HCT116 (cell line): ENCODE results near the gene SVIL. TPM values are rescaled to one million over a fixed set of nuclear protein-coding genes. Genes with fewer than 3 reads are reported as not detected.

Experiments
- ATAC-seq: fragments of 200-7000 bp; cut with Tn5 transposase; 2 replicates; pipeline ENCODE4 v1.9.1; 2020; ENCODE audit warnings: mild to moderate bottlenecking, moderate library complexity
- BruUV-seq: library from RNA; stranded (reverse); fragments of 400-500 nt; replicated peaks from 2 replicates; lab custom pipeline; 2021; lab: Mats Ljungman, UMichigan
- CTCF ChIA-PET: fragments of 300-600 bp; sonication (Branson Sonifier 250); formaldehyde crosslinking; loops from one replicate; lab custom pipeline; 2021; ENCODE audit warnings: antibody characterized with exemption; lab: Charles Lee
- POLR2A ChIA-PET: fragments of 300-600, 350-600 bp; sonication (Branson Sonifier 250); formaldehyde crosslinking; loops from one replicate; lab custom pipeline; 2021; ENCODE audit warnings: antibody characterized with exemption; lab: Charles Lee
- RAD21 ChIA-PET, 2 experiments: fragments of 300-600 bp; sonication (Branson Sonifier 250); formaldehyde crosslinking; loops; one replicate each; lab custom pipeline; 2023; ENCODE audit warnings: low total read pairs in 2 of 2; ENCODE audit not compliant: uncharacterized antibody in 2 of 2, unreplicated experiment in 2 of 2, low non-redundant PET in 1 of 2; lab: Charles Lee
- DNase-seq: peaks from one replicate; pipeline ENCODE4 v3.0.0-alpha.2; 2010; ENCODE audit warnings: low read depth, low spot score
- H2AFZ ChIP-seq: fragments of 200-600 bp; shearing (Covaris generic), sonication (generic); 2 replicates; pipeline ENCODE4 v1.6.1; 2017; ENCODE audit warnings: low read depth, mixed run types, mixed read lengths, antibody characterized with exemption, low read length; ENCODE audit not compliant: poor library complexity, severe bottlenecking
- H3K27ac ChIP-seq: 2 replicates; pipeline ENCODE4 v1.5.1; 2012; ENCODE audit warnings: low read depth, low read length
- H3K27me3 ChIP-seq: fragments of 200-600 bp; sonication (generic); 2 replicates; pipeline ENCODE4 v1.6.1; 2016; ENCODE audit warnings: mixed run types, low read length, mixed read lengths; ENCODE audit not compliant: insufficient read depth
- H3K36me3 ChIP-seq, 2 experiments: fragments of 200-500 bp in 1 of 2; fragments of 200-600 bp in 1 of 2; sonication (Bioruptor generic) in 1 of 2; sonication (generic) in 1 of 2; 2 replicates each; pipeline versions ENCODE4 v1.5.1 to v1.6.1; 2014 to 2016; ENCODE audit warnings: low read length in 2 of 2, inconsistent platforms in 1 of 2, mixed read lengths in 1 of 2, mixed run types in 1 of 2; ENCODE audit not compliant: insufficient read depth in 2 of 2, control insufficient read depth in 1 of 2
- H3K4me1 ChIP-seq, 2 experiments: fragments of 200-600 bp in 1 of 2; sonication (generic) in 1 of 2; 2 replicates each; pipeline versions ENCODE4 v1.5.1 to v1.6.1; 2012 to 2017; ENCODE audit warnings: low read length in 2 of 2, inconsistent platforms in 1 of 2, mild to moderate bottlenecking in 1 of 2, mixed read lengths in 1 of 2, mixed run types in 1 of 2, moderate library complexity in 1 of 2; ENCODE audit not compliant: insufficient read depth in 2 of 2, control insufficient read depth in 1 of 2
- H3K4me2 ChIP-seq: fragments of 200-600 bp; sonication (generic); 2 replicates; pipeline ENCODE4 v1.6.1; 2017; ENCODE audit warnings: mixed run types, low read length, mixed read lengths
- H3K4me3 ChIP-seq, 2 experiments: fragments of 200-600 bp in 1 of 2; sonication (generic) in 1 of 2; replicated peaks in 1 of 2; 2 replicates each; pipeline ENCODE4 v1.5.1; 2011 to 2016; ENCODE audit warnings: low read length in 2 of 2, control low read depth in 1 of 2, low read depth in 1 of 2, mild to moderate bottlenecking in 1 of 2, mixed read lengths in 1 of 2, mixed run types in 1 of 2
- H3K79me2 ChIP-seq: fragments of 200-600 bp; sonication (generic); 2 replicates; pipeline ENCODE4 v1.6.1; 2017; ENCODE audit warnings: mild to moderate bottlenecking, mixed run types, low read length, moderate library complexity, mixed read lengths; ENCODE audit not compliant: insufficient read depth
- H3K9ac ChIP-seq: fragments of 200-600 bp; sonication (generic); 2 replicates; pipeline ENCODE4 v1.6.1; 2016; ENCODE audit warnings: low read length, mixed read lengths
- H3K9me2 ChIP-seq: fragments of 200-600 bp; sonication (generic), shearing (Covaris generic); 2 replicates; pipeline ENCODE4 v1.6.1; 2017; ENCODE audit warnings: mixed run types, mild to moderate bottlenecking, moderate library complexity; ENCODE audit not compliant: insufficient read depth
- H3K9me3 ChIP-seq, 2 experiments: fragments of 200-500 bp in 1 of 2; fragments of 200-600 bp in 1 of 2; sonication (Bioruptor generic) in 1 of 2; sonication (generic) in 1 of 2; 2 replicates each; pipeline ENCODE4 v1.6.1; 2014 to 2017; ENCODE audit warnings: low read length in 2 of 2, mixed read lengths in 2 of 2, inconsistent platforms in 1 of 2, low read depth in 1 of 2, mild to moderate bottlenecking in 1 of 2, mixed run types in 1 of 2, moderate library complexity in 1 of 2; ENCODE audit not compliant: control insufficient read depth in 1 of 2, insufficient read depth in 1 of 2
- H4K20me1 ChIP-seq: fragments of 200-600 bp; sonication (generic), shearing (Covaris generic); 2 replicates; pipeline ENCODE4 v1.6.1; 2017; ENCODE audit warnings: mixed run types, mild to moderate bottlenecking, moderate library complexity; ENCODE audit not compliant: insufficient read depth
- ELF1 ChIP-seq: IDR thresholded peaks from 2 replicates; pipeline ENCODE4 v1.6.1; 2012; ENCODE audit warnings: low read depth, borderline replicate concordance
- EZH2 ChIP-seq: fragments of 200-600 bp; sonication (generic); IDR thresholded peaks from 2 replicates; pipeline ENCODE4 v1.6.1; 2017; ENCODE audit warnings: antibody characterized with exemption, mixed run types
- REST ChIP-seq: IDR thresholded peaks from 2 replicates; pipeline ENCODE4 v1.6.1; 2012; ENCODE audit warnings: low read depth
- SP1 ChIP-seq: IDR thresholded peaks from 2 replicates; pipeline ENCODE4 v1.6.1; 2012; ENCODE audit warnings: low read depth
- TCF7L2 ChIP-seq: IDR thresholded peaks from 2 replicates; pipeline ENCODE4 v1.7.0; 2011; ENCODE audit warnings: borderline replicate concordance, inconsistent platforms; ENCODE audit not compliant: insufficient read depth, insufficient read length; ENCODE audit errors: extremely low read depth
- YY1 ChIP-seq: IDR thresholded peaks from 2 replicates; pipeline ENCODE4 v1.6.1; 2011; ENCODE audit warnings: low read length, low read depth, moderate library complexity, mild to moderate bottlenecking; ENCODE audit not compliant: insufficient replicate concordance; ENCODE audit errors: extremely low read depth
- intact Hi-C: fragments of 100-400 bp; cut with micrococcal nuclease; formaldehyde crosslinking; loops from 2 replicates; pipeline ENCODE4 v1.10.0; 2022
- total RNA-seq: library from RNA; stranded (reverse); gene quantifications from one replicate; pipeline ENCODE4 v1.2.1, GENCODE V29; 2021; ENCODE audit not compliant: unreplicated experiment

SVIL gene
- total RNA-seq, 1 experiment from 2014 or later, result 27.0 TPM

- no peak overlapping the region for H3K27ac ChIP-seq
- H3K9me2 ChIP-seq, result no peaks in the 10 kb centered on the region
- H3K36me3 ChIP-seq, result no peaks in the 10 kb centered on the region; a peak in 2 of 4 replicates
- ChIA-PET POLR2A (no interaction called here), CTCF (no interaction called here), RAD21 (no interaction called here)
- H4K20me1 ChIP-seq, result no peaks in the 10 kb centered on the region
- no peaks in the 10 kb centered on the region for H3K4me1 ChIP-seq
- BruUV-seq, result no TSS peak
- ATAC-seq, result no peak
- TF ChIP-seq ELF1 (no peak), SP1 (no peak)
- no peaks in the 10 kb centered on the region for H3K79me2 ChIP-seq
- no peak overlapping the region for H3K4me2 ChIP-seq
- intact Hi-C loops, result no loop called here
- no peaks in the 10 kb centered on the region for H3K27me3 ChIP-seq
- no peak for DNase-seq
- no peak overlapping the region for H3K9ac ChIP-seq
- H2AFZ ChIP-seq, result no peak overlapping the region
- H3K9me3 ChIP-seq, result no peaks in the 10 kb centered on the region
- H3K4me3 ChIP-seq, result no peak overlapping the region
Measured at GRCh38 chr10:29479081-29479925, 155.5 kb downstream of the SVIL start.

GRCh38 chr10:29473406-29474100, 161.2 kb downstream of the SVIL start:
- BruUV-seq, result no TSS peak
- no peak for TF ChIP-seq REST
- TF ChIP-seq EZH2, result no peak
- TF ChIP-seq TCF7L2, result no peak
- no peak for TF ChIP-seq YY1
- TF ChIP-seq ELF1, result no peak
- Histone ChIP-seq H4K20me1 (no peaks in the 10 kb centered on the region), H3K27me3 (no peaks in the 10 kb centered on the region), H2AFZ (no peak overlapping the region), H3K4me2 (no peak overlapping the region), H3K9me3 (no peaks in the 10 kb centered on the region), H3K36me3 (no peaks in the 10 kb centered on the region), H3K9ac (no peak overlapping the region), H3K4me1 (peaks cover 2 to 11% of the 10 kb centered on the region in 2 experiments; a peak in 3 of 4 replicates), H3K27ac (no peak overlapping the region), H3K4me3 (no peak overlapping the region), H3K9me2 (no peaks in the 10 kb centered on the region), H3K79me2 (no peaks in the 10 kb centered on the region)
- intact Hi-C loops, result no loop called here
- CTCF ChIA-PET, result no interaction called here
- POLR2A ChIA-PET, result no interaction called here
- DNase-seq (no peak), ATAC-seq (no peak)
- RAD21 ChIA-PET, result no interaction called here
